Keratinocyte (primary cell): ENCODE data around the gene CIDEC.

ENCODE experiments used
- CTCF ChIP-seq, 3 experiments: IDR thresholded peaks in 1 of 3; conservative IDR thresholded peaks in 1 of 3; optimal IDR thresholded peaks in 1 of 3; 2 replicates in 2 of 3; 3 replicates in 1 of 3; pipeline versions ENCODE3 to v1.5.1; 2011; ENCODE audit warnings: low read length in 3 of 3, mild to moderate bottlenecking in 3 of 3, moderate library complexity in 2 of 3, control low read depth in 1 of 3, inconsistent platforms in 1 of 3; ENCODE audit not compliant: insufficient read depth in 2 of 3; ENCODE audit errors: extremely low read depth in 1 of 3
- EZH2 ChIP-seq: IDR thresholded peaks from one replicate; pipeline ENCODE4 v1.6.1; 2012; ENCODE audit warnings: inconsistent platforms, mild to moderate bottlenecking, low read length, moderate library complexity

- no peak for TF ChIP-seq CTCF (optimal IDR thresholded peaks at IDR 0.05 in 1 of 3, IDR thresholded peaks at IDR 0.05 in 1 of 3, conservative IDR thresholded peaks at IDR 0.05 in 1 of 3; ENCODE audit: extremely low read depth in 1 of 3, insufficient read depth in 2 of 3, low read length in 3 of 3)
- no peak for TF ChIP-seq EZH2
Measured at GRCh38 chr3:9869955-9870354, 10.1 kb downstream of the CIDEC start.
